Brain pericyte (primary cell): Measurements from ENCODE around the gene PHF1.
"Not testable (repeated sequence)": the region's sequence is repeated elsewhere in the genome, so short reads cannot be mapped to it uniquely, and the experiment has no call there.

Source experiments
- DNase-seq: peaks from one replicate; pipeline ENCODE4 v3.0.0-alpha.2; 2012; ENCODE audit warnings: low read depth, low spot score

The PHF1 gene

DNA sequence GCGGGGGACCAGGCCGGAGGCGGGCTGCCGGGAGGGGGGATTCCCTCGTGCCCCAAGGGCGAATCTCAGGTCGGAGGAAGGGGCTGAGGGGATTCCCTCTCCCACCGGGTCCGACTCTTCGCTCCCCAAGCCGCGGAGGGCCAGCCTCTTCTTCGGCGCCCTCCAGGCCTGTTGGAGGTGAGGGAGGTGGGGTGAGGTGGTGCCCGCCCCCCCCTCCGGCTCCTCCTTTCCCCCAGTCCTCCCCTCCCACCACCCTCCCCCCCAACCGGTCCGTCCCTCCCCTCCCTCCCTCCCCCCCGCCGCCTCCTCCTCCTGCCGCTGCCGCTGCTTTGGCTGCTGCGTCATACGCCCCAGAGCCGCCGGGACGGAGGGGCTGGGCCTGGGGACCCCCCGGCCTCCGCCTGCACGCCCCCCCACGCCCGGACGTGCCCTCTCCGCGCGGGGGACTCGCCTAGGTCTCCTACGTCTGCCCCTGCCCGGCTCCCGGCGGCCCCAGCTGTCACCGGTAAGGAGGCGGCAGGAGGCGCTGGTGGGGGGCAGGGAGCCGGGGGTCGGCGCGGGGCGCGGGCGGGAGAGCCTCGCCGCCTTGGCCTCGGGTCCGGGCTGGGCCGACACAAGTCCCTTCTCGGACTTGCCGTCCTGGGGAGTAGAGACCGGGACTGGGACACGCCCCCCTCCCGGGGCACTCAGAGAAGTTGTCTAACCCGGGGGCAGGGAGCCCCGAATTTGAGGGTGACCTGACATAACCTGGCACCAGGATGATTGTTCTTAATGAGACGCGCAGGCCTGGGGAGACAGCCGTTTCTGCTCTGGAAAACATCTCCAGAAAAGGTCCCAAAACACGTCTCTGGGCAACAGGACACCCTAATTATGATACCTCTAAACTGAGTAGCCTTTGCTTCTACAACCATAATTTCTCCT, at the start of gene PHF1:
Gene PHF1, plus strand, starts transcription at position 304 of the 921 bp plus-strand sequence. CDS start 1,250 bp downstream, outside the sequence.
- DNase-seq, result no peak

DNA sequence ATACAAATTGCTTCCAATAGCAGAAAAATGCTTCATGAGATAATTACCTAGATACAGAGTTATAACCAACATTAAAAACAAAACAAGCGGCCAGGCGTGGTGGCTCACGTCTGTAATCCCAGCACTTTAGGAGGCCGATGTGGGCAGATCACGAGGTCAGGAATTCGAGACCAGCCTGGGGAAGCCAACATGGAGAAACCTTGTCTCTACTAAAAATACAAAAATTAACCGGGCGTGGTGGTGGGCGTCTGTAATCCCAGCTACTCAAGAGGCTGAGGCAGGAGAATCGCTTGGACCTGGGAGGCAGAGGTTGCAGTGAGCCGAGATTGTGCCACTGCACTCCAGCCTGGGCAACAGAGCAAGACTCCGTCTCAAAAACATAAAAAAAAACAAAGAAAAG, 47.3 kb upstream of the PHF1 start:
- not testable (repeated sequence) for DNase-seq

- not testable (repeated sequence) for DNase-seq
These were observed 46.2 kb upstream of the PHF1 start for GRCh38 chr6:33364475-33365205.

- not testable (repeated sequence) for DNase-seq
These were observed 45.4 kb upstream of the PHF1 start for GRCh38 chr6:33365206-33365971.

DNA sequence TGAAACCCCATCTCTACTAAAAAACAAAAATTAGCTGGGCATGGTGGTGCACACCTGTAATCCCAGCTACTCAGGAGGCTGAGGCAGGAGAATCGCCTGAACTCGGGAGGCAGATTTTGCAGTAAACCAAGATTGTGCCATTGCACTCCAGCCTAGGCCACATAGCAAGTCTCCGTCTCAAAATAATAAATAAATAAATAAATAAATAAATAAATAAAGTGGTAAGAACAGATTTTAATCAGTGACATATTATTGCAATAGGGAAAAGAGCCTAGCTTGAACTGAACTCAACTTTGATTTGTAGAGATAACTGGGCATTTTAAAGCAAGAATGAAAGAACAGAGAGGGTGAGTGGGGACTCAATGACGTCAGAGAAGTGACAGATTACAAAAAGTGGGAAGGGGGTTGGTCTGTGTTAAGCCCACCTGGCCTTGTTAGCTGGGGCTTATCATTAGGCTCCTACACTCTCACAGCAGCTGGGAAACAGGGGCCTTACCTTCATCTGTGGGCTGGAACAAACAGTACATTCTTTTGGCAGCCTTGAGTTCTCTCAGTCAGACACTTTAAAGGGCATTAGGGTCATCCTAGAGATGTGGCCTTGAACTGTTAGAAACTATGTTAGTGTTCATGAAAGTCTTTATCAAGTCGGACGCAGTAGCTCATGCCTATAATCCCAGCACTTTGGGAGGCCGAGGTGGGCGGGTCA, 43.7 kb upstream of the PHF1 start:
- DNase-seq, result no peak

DNA sequence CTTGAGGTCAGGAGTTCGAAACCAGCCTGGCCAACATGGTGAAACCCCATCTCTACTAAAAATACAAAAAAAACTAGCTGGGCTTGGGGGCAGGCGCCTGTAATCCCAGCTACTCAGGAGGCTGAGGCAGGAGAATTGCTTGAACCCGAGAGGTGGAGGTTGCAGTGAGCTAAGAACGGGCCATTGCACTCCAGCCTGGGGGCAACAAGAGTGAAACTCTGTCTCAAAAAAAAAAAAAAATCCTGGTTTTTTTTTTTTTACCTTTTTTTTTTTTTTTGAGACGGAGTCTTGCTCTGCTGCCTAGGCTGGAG, 43.1 kb upstream of the PHF1 start:
- not testable (repeated sequence) for DNase-seq

DNA sequence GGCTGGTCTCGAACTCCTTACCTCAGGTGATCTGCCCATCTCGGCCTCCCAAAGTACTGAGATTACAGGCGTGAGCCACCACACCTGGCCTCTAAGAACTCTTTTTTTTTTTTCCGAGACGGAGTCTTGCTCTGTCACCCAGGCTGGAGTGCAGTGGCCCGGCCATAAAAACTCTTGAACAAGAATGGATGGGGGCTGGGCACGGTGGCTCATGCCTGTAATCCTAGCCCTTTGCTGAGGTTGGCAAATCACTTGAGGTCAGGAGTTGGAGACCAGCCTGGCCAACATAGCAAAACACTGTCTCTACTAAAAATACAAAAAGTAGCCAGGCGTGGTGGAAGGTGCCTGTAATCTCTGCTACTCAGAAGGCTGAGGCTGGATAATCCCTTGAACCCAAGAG, 38.9 kb upstream of the PHF1 start:
- not testable (repeated sequence) for DNase-seq

GRCh38 chr6:33372526-33373123, 38.2 kb upstream of the PHF1 start:
- DNase-seq, result no peak

- DNase-seq, result no peak
These were observed 36.6 kb upstream of the PHF1 start for GRCh38 chr6:33373960-33374910.

GRCh38 chr6:33375143-33375671, 35.6 kb upstream of the PHF1 start:
- no peak for DNase-seq

- DNase-seq, result no peak
These were observed 33.6 kb upstream of the PHF1 start for GRCh38 chr6:33377171-33377570.

- DNase-seq, result not testable (repeated sequence)
These were observed 31.6 kb upstream of the PHF1 start for GRCh38 chr6:33379184-33379583.

- DNase-seq, result no peak
These were observed 30.4 kb upstream of the PHF1 start for GRCh38 chr6:33380272-33380981.

DNA sequence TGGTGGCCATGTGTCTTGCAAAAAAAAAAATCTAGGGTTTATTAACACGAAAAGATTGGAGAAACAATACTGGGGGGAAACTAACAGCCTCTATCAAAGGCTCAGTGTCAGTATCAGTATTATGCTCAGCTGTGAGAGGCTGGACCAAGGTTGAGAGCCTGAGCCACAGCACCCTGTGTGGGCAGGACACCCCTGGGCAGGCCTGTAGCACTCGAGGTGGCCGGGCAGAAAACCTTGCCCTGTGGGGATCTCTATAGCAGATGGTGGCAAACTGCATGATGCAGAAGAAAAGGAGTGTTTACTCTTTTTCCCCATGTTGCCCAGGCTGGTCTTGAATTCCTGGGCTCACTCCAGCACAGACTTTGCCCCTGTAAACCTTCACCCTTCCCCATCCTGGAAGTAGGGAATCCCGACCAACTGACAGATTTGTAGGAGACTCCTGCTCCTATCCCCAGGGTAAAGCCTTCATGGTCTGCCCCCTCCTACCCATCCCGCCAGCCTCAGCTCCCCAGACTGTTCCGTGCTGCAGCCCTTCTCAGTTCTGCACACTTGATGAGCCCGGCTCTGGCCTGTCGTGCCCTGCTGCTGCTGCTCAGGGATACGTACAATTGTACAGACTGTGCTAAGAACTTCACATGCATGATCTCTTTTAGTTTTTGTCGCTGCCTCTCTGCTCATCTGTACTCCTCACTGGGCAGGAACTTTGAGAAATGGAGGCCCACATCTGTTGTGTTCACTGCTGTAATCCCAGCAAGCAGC, 27.2 kb upstream of the PHF1 start:
- no peak for DNase-seq

DNA sequence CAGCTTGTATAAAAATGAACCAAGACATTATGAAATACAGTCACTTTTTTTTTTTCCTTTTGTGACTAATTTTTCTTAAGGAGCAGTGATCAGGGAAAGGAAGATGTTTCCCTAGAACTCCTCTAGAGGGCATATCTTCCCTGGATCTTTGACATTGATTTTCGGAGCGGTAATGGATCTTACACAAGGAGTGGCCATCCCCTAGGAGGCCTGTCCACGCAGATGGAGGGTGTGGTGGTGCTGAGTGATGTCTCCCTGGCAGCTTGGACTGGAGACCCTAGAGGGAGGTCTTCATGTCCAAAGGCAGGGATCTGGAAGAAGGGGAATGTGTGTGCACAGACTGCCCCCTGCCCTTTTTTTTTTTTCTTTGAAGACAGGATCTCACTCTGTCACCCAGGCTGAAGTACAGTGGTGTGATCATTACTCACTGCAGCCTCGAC, 26.2 kb upstream of the PHF1 start:
- no peak for DNase-seq

DNA sequence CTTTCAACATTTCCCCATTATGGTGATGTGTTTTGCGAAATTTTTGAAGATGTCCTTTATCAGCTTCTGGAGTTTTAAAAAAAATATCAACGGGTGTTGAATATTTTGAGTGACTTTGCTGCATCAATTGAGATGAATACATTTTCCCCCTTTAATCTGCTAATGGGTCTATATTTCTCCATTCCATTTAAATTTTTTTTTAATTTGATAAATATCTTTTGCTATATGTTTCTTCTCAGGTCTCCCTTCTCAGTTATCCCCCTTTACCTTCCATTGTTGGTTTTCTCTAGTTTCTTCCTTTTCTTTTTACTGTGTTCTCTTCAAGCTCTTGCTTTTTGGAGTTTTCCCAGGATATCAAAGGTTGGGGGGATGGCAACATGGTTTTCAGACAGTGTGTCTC, 20.6 kb upstream of the PHF1 start:
- DNase-seq, result no peak

GRCh38 chr6:33390767-33391277, 20.0 kb upstream of the PHF1 start:
- no peak for DNase-seq
